ENCODE results near the gene HDAC1.
"Not testable (repeated sequence)": the region's sequence is repeated elsewhere in the genome, so short reads cannot be mapped to it uniquely, and the experiment has no call there.

HDAC1 gene

DNA sequence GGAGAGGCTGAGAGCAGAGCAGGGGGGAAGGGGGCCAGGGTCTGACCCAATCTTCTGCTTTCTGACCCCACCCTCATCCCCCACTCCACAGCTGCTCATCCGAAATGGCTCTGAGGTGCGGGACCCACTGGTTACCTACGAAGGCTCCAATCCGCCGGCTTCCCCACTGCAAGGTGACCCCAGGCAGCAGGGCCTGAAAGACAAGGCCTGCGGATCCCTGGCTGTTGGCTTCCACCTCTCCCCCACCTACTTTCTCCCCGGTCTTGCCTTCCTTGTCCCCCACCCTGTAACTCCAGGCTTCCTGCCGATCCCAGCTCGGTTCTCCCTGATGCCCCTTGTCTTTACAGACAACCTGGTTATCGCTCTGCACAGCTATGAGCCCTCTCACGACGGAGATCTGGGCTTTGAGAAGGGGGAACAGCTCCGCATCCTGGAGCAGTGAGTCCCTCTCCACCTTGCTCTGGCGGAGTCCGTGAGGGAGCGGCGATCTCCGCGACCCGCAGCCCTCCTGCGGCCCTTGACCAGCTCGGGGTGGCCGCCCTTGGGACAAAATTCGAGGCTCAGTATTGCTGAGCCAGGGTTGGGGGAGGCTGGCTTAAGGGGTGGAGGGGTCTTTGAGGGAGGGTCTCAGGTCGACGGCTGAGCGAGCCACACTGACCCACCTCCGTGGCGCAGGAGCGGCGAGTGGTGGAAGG, 17.1 kb upstream of the HDAC1 start:
- no peak for DNase-seq

DNA sequence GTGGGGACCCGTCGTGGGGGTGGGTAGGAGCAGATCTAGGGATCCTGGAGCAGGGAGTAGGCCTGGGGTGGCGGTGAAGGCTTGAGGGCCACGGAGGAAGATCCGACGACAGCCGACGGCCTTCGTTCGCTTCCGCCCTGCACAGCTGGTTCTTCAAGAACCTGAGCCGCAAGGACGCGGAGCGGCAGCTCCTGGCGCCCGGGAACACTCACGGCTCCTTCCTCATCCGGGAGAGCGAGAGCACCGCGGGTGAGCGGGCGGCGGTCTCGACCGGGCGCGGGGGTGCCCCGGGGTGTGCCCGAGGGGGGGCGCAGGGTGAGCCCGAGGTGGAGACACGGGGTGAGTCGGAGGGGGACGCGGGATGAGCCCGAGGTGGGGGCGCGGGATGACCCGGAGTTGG, 16.5 kb upstream of the HDAC1 start:
- no peak for DNase-seq

DNA sequence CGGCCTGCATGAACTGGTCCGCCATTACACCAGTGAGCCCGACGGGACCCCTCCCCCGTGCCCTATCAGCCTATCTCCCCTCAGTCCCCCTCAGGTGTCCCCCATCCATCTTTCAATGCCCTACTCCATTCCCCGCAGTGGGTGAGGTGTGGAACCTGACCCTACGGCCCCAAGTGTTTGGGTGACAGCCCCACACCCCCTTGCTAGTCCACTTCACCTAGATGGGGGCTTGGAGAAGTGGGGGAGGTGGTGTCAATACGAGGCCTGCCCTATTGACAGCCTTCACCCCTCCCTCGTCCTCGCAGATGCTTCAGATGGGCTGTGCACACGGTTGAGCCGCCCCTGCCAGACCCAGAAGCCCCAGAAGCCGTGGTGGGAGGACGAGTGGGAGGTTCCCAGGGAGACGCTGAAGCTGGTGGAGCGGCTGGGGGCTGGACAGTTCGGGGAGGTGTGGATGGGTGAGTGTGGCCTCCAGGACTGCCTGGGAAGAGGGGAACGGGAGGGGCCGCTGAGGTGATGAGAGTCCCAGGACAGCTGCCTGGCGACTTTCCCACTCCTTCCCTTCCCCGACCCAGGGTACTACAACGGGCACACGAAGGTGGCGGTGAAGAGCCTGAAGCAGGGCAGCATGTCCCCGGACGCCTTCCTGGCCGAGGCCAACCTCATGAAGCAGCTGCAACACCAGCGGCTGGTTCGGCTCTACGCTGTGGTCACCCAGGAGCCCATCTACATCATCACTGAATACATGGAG, 15.7 kb upstream of the HDAC1 start:
- DNase-seq: no peak

DNA sequence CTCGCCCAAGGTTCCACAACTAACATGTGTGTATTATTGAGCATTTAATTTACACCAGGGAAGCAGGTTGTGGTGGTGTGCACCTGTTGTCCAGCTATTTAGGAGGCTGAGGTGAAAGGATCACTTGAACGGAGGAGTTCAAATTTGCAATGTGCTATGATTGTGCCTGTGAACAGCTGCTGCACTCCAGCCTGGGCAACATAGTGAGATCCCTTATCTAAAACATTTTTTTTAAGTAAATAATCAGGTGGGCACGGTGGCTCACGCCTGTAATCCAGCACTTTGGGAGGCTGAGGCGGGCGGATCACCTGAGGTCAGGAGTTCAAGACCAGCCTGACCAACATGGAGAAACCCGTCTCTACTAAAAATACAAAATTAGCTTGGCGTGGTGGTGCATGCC, 7.1 kb upstream of the HDAC1 start:
- not testable (repeated sequence) for DNase-seq

DNA sequence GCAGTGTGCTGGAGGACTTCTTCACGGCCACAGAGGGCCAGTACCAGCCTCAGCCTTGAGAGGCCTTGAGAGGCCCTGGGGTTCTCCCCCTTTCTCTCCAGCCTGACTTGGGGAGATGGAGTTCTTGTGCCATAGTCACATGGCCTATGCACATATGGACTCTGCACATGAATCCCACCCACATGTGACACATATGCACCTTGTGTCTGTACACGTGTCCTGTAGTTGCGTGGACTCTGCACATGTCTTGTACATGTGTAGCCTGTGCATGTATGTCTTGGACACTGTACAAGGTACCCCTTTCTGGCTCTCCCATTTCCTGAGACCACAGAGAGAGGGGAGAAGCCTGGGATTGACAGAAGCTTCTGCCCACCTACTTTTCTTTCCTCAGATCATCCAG, 6.2 kb upstream of the HDAC1 start:
- no peak for DNase-seq

DNA sequence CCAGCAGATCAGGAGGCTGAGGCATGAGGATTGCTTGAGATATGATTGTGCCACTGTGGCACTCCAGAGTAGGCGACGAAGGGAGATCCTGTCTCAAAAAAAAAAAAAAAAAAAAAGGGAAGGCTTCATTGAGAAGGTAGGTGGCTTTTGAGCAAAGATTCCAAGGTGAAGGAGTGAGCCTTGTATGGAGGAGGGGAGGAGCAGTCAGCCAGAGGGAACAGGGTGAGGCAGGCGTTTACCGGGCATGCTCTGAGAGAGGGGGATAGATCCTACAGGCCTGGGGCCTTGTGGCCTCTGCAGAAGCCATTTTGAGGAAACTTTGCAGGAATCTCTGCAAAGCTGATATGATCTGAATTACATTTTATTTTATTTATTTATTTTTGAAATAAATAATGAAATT, 5.1 kb upstream of the HDAC1 start:
- no peak for DNase-seq

DNA sequence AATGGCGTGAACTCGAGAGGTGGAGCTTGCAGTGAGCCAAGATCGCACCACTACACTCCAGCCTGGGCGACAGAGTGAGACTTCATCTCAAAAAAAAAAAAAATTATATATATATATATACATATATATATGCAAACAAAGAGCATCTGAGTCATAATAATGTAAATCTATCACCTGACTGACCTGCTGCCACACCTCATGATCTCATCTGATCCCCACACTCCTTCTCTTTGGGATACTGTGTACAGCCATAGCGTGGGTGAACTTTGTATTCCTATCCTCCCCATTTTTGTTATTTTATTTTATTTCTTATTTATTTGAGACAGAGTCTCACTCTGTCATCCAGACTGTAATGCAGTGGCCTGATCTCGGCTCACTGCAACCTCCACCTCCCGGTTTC, 2.6 kb upstream of the HDAC1 start:
- DNase-seq: no peak

DNA sequence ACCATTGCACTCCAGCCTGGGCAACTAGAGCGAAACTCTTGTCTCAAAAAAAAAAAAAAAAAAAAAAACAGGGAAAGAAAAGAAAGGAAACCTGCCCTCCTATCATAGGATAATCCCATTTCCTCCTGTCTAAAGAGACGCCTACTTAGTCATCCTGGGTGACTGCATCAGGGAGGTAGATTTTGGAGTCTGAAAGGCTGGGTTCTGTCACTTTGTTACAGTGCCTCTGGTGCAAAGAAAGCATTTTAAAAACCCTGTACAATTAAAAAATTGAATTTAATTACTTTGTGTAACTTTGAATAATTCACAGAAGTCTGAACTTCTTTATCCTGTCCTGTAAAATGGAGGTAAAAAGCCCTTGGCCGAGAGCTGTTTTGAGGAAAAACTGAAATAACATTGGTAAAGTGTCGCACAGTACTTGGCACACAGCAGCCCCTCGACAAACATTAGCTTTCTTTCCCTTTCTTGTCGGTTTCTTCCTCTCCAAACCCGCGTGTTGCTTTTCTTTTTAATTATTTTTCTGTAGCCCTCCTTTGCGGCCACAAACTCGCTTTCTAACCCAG, 657 bp upstream of the HDAC1 start:
- DNase-seq: no peak

DNA sequence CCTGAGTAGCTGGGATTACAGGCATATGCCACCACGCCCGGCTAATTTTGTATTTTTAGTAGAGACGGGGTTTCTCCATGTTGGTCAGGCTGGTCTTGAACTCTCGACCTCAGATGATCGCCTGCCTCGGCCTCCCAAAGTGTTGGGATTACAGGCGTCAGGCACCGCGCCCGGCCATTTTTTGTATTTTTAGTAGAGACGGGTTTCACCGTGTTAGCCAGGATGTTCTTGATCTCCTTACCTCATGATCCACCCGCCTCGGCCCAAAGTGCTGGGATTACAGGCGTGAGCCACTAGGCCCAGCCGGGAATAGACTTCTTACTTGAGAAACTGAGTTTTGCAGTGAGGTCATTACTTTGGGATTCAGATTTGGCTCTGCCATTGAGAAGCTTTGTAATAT, 6.3 kb downstream of the HDAC1 start:
- DNase-seq: not testable (repeated sequence)

DNA sequence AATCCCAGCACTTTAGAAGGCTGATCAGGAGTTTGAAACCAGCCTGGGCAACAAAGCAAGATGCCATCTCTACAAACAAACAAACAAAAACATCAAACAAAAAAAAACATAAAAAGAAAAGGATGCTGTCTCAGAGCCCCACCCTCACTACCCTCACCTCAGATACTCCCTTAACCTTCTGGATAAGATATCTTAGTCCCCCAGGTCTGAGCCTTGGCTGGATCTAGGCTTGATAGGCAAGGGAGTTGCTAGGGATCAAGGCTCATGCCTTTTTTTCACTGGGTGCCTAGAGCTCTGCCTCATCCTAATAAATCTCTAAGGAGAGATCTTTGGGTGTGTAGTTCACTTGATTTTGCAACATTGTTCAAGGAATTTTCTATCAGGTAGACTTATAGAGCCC, 7.4 kb downstream of the HDAC1 start:
- no peak for DNase-seq

DNA sequence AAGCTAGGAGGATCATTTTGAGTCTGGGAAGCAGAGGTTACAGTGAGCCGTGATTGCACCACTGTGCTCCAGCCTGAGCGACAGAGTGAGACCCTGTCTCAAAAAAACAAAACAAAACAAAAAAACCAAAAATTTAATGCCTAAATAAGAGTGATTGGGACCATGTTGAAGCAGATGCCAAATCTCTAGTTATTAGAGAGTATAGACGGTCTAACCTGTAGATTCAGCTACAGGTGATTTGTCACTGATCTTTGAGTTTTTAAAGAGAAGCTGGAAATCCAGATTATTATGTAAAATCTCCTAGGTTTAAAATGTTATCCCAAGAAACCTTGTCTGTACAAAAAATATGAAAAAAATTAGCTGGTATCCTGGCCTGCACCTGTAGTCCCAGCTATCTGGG, 11.5 kb downstream of the HDAC1 start:
- DNase-seq: no peak

DNA sequence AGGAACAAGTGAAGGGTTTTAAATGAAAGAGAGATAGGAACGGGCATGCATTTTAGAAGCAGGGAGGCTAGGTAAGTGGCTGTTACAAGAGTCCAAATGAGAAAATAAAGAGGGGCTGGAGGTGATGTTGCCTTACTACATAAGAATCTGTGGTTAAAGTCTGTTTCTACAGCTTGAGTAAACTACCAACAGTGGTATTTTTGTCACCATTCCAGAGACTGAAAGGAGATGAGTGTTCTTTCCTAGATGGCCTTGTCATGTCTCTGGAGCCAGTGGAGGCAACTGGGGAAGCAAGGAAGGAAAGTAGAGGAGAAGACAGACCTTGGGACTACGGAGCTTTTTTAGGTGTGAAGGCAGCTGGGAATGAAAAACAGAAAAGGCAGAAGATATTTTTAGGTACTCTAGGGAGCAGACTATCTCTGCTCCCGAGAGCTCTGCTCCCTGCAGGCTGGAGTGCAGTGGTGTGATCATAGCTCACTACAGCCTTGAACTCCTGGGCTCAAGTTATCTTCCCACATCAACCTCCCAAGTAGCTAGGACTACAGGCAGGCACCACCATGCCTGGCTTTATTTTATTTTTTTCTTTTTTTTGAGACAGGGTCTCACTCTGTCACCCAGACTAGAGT, 12.2 kb downstream of the HDAC1 start:
- DNase-seq: no peak

DNA sequence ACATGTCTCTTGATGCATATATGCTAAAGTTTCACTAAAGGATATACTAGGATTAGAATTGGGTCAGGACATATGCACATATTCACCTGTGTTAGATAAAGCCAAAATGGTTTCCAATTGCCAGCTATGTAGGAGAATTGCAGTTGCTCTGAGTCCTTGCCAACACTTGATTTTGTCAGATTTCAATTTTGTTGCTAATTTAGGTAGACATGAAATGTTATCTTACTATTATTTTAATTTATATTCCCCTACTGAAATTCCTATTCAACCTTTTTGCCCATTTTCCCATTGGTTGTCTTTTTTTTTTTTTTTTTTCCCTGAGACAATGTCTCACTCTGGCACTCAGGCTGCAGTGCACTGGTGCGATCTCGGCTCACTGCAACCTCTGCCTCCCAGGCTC, 13.4 kb downstream of the HDAC1 start:
- no peak for DNase-seq

DNA sequence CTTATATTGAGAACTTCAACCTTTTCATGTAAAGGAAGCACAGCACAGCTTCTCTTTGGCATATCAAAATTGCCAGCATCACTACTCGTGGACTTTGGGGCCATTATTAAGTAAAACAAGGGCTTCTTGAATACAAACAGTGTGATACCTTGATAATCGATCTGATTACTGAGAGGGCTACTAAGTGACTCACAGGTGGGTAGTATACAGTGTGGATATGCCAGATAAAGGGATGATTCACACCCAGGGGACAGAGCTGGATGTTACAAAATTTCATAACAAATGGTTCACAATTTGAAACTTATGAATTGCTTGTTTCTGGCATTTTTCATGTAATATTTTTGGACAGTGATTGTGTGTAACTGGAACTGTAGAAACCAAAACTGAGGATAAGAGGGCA, 15.4 kb downstream of the HDAC1 start:
- no peak for DNase-seq

DNA sequence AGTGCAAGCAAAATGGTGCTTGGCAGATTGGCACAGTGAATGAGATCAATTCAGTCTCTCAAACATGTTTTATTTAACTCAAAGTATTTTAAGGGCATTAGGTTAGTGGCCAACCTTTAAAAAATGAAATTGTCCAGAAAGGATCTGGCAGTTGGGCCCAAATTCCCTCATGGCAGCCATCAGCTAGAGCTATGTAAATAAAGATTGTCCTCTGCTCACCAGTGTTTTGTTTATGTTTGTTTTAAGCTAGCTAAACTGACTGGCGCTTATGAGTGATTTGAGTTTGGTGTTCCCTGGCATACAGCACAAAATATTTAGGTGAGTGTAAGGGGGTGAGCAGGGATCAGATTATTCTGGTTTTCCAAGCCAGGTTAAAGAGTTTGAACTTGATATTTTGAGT, 18.1 kb downstream of the HDAC1 start:
- DNase-seq: no peak

DNA sequence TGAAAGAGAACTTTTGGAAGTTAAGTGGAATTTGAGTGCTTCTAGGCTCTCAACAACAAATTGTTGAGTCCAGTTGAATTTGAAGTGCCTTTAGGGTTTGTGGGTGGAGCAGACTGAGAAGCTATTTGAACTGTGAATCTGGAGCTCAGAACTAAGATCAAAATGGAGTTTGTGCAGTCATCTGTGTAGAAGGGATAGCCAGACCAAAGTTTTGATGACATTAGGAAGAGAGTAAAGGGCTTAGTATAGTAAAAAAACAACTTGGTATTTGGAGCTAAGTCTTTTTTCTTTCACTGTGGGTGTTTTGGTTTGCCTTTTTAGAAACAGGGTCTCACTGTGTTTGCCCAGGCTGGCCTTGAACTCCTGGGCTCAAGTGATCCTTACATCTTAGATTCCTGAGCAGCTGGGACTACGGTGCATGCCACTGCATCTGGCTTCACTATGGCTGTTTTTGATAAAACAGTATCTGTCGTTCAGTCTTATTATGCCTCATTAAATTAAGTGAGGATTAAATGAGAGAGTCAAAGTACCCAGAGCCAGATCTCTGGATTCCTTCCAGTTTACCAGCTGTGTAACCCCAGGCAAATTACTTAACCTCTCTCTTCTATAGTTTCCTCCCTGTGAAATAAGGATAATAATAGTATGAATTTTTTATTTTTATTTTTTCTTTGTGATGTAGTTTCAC, 20.0 kb downstream of the HDAC1 start:
- DNase-seq: no peak

DNA sequence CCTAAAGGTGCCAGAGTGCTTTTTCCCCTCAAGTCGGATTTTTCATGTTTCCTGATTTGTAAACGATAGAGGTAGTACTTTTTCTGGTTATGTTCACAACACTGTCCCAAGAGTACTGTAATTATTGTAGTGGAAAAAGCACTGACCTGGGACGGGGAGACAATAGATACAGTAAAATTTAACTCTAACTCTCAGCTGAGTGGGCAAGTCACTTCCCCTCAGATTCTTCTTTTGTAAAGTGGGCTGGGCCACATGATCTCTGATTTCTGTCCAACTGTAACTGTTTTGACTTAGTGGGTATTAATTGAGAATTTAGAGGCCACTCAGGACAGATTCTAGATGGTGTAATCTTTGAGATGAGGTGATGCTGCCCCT, 25.0 kb downstream of the HDAC1 start:
- no peak for DNase-seq

DNA sequence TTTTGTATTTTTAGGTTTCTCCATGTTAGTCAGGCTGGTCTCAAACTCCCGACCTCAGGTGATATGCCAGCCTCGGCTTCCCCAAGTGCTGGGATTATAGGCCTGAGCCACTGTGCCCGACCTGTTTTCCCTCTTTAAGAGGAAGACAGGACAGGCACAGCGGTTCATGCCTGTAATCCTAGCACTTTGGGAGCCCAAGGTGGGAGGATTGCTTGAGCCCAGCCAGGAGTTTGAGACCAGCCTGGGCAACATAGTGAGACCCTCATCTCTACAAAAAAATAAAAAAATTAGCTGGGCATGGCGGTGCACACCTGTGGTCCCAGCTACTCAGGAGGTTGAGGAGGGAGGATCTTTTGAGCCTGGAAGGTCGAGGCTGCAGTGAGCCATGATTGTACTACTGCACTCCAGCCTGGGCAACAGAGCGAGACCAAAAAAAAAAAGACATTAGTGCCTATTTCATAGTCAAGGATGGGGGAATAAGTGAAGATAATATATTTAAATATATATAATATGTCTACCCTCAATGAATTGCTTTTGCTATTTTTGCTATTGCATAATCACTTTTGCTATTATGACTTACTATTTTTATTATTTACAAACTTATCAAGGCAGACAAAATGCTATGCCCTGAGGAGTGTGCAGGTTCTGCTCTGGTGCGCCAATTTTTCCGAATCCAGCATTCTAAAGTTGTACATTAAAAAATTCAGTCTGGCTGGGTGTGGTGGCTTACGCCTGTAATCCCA, 26.4 kb downstream of the HDAC1 start:
- no peak for DNase-seq

DNA sequence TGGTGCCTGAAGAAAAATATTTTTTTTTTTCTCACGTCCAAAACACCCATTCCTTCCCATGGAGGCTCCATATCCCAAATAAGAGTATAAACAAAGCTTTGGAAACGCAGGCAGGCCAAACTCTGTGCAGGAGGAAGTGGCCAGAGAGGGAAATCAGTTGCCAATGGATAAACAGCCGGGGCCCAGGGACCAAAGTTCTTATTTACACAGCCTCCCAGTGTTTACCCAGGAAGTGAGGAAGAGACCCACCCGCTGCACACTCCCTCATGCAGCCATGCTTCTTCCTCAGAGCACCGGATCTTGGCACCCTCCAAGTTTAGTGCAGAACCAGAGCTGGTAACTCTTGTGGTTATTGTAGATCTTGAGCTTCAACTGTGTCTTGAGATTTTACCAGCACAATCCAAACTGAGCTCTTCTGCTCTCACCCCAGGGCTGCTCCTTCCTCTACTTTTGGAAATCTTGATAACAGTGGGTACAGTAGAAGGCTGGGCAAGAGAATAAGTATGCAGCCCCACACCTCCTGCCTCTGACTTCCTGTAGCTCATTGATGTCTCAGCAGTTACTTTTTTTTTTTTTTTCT, 29.9 kb downstream of the HDAC1 start:
- DNase-seq: no peak

DNA sequence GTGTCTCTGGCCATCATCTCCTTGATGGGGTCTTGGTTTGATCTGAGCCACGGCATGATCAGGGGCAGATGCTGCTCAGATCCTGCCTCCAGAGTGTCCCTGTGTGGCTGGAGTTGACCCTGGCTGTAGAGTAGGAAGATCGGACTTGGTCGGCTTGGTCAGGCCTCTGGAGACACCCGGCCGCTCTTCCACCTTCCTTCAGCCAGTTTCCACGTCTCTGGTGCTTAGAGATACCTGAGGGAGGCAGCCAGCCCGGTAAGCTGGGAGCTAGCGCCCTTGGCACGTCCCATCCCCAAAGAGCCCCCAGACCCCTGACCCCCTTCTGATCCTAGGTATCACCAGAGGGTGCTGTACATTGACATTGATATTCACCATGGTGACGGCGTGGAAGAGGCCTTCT, 35.3 kb downstream of the HDAC1 start:
- no peak for DNase-seq

DNA sequence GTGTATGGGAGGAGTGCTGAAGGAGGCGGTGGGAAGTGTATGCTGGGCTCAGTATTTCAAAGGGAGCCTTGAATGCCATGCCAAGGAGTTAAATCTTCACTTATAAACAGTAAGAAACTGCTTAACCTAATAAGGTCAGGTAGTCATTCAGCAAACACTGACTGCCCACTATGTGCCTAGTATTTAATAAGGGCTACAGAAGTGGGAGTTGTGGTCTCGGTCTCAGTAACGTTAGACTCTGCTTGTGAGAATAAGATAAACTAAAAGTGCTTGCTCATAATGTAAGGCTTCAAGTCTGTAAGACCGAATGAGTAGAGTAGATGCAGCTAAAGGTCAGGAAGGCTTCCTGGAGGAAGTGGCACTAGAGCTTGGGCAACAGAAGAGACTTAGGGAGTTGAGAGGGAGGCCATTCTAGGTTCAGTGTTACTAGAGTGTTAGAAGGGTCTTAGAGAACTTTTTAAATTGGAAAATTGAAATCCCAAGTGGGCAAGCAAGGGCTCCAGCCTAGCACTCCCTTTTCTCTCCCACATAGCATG, 38.1 kb downstream of the HDAC1 start:
- no peak for DNase-seq

DNA sequence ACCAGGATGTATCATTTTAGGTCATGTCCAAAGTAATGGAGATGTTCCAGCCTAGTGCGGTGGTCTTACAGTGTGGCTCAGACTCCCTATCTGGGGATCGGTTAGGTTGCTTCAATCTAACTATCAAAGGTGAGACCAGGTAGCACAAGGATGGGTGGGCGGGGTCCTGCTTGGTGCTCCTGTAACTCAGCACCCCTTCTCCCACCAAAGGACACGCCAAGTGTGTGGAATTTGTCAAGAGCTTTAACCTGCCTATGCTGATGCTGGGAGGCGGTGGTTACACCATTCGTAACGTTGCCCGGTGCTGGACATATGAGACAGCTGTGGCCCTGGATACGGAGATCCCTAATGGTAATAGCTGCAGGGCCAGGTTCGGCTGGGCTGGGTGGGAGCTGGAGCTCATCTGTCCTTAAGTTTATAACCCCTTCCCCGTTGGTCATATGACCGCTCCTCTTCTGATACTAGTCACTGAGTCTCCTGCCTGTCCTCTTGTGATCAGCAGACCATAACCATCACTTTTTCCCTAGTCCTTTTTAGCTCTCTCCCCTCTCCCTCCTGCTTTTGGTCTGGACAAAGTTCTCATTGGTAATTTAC, 38.8 kb downstream of the HDAC1 start:
- DNase-seq: no peak

Measured in NCI-H2029 treated with DMSO at 0.1 percent for 48 hours (cell line).